NCI-H187 (cell line): ENCODE measurements around the gene MYRIP.

Experiments used
- DNase-seq, 2 experiments: peaks; one replicate each; lab custom pipeline; 2025; lab: John Stamatoyannopoulos, UW

MYRIP gene

GRCh38 chr3:40189118-40189517 lies 379.7 kb downstream of the MYRIP start:
- no peak for DNase-seq

- no peak for DNase-seq
Measured at GRCh38 chr3:40190056-40190455, 380.6 kb downstream of the MYRIP start.

- DNase-seq, result no peak
Measured at GRCh38 chr3:40191251-40191650, 381.8 kb downstream of the MYRIP start.

- peak in 1 of 2 experiments; percentile 0 for DNase-seq
Measured at GRCh38 chr3:40191850-40192448, 382.5 kb downstream of the MYRIP start.

GRCh38 chr3:40192628-40193027 lies 383.2 kb downstream of the MYRIP start:
- DNase-seq, result no peak

GRCh38 chr3:40196966-40197365 lies 387.6 kb downstream of the MYRIP start:
- no peak for DNase-seq

GRCh38 chr3:40200692-40201316 lies 391.4 kb downstream of the MYRIP start:
- DNase-seq, result no peak

GRCh38 chr3:40201770-40202169 lies 392.4 kb downstream of the MYRIP start:
- no peak for DNase-seq

GRCh38 chr3:40206522-40206921 lies 397.1 kb downstream of the MYRIP start:
- DNase-seq, result no peak

- DNase-seq, result no peak
Measured at GRCh38 chr3:40207796-40208195, 398.4 kb downstream of the MYRIP start.

- DNase-seq, result no peak
Measured at GRCh38 chr3:40208251-40208650, 398.8 kb downstream of the MYRIP start.

- no peak for DNase-seq
Measured at GRCh38 chr3:40211579-40211978, 402.2 kb downstream of the MYRIP start.

- no peak for DNase-seq
Measured at GRCh38 chr3:40213556-40213955, 404.1 kb downstream of the MYRIP start.

GRCh38 chr3:40215015-40215414 lies 405.6 kb downstream of the MYRIP start:
- DNase-seq, result no peak

- no peak for DNase-seq
Measured at GRCh38 chr3:40216471-40216870, 407.1 kb downstream of the MYRIP start.

- DNase-seq, result no peak
Measured at GRCh38 chr3:40223856-40224255, 414.4 kb downstream of the MYRIP start.

- DNase-seq, result no peak
Measured at GRCh38 chr3:40224796-40225515, 415.5 kb downstream of the MYRIP start.

- DNase-seq, result no peak
Measured at GRCh38 chr3:40226636-40227035, 417.2 kb downstream of the MYRIP start.

GRCh38 chr3:40228792-40229350 lies 419.5 kb downstream of the MYRIP start:
- no peak for DNase-seq

- DNase-seq, result no peak
Measured at GRCh38 chr3:40229386-40229785, 420.0 kb downstream of the MYRIP start.

GRCh38 chr3:40229963-40230362 lies 420.6 kb downstream of the MYRIP start:
- no peak for DNase-seq

- DNase-seq, result no peak
Measured at GRCh38 chr3:40230382-40230781, 421.0 kb downstream of the MYRIP start.

GRCh38 chr3:40232626-40233025 lies 423.2 kb downstream of the MYRIP start:
- DNase-seq, result no peak
